Fibroblast of the aortic adventitia (primary cell): Measurements from ENCODE around the gene IL34. TPM values are rescaled to one million over a fixed set of nuclear protein-coding genes. Genes with fewer than 3 reads are reported as not detected.

Source experiments
- DNase-seq: peaks from one replicate; pipeline ENCODE4 v3.0.0-alpha.2; 2010; ENCODE audit warnings: low read depth
- H3K4me3 ChIP-seq: 2 replicates; pipeline ENCODE4 v1.5.1; 2011; ENCODE audit warnings: low read depth, mild to moderate bottlenecking, control low read depth, low read length, moderate library complexity
- total RNA-seq: library from RNA; depleted of rRNA; stranded (reverse); fragments of >200 nt; gene quantifications from 2 replicates; pipeline ENCODE4 v1.2.3, GENCODE V29; 2012; ENCODE audit warnings: low replicate concordance
- TF ChIP-seq, protein P1 (sequence below): IDR thresholded peaks from 2 replicates; pipeline ENCODE4 v1.5.1; 2011; ENCODE audit warnings: mild to moderate bottlenecking, low read length, control low read depth, inconsistent platforms; ENCODE audit not compliant: insufficient read depth

IL34 gene
- total RNA-seq, 1 donor, result 10.9 TPM

DNA sequence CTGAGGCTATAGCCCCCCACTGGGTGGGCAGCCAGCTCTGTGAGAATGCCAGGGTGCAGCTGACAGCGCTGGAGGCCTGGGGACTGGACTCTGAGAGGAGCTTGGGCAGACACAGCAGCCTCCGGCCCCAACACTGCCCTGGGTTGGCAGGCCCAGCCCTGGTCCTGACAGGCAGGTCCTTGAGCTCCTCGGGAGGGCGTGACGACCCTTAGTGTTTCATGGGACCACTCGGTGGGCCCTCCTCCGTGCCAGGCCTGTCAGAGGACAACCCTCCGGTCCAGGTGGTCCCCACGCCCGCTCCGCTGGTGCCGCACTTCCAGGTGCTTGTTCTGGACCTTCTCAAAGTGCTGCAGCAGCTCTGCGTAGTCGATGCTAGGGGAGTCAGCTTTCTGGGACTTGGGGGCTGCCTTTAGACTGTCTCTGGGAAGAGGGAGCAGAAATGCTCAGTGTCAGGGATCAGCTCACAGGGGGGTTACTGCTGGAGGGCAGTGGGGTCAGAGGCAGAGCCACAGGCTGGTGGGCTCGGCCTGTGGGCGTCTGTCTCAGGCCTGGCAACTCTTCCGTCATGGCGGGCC lies 41.4 kb downstream of the IL34 start:
- no peak overlapping the region for H3K4me3 ChIP-seq
- TF ChIP-seq, protein P1, sequence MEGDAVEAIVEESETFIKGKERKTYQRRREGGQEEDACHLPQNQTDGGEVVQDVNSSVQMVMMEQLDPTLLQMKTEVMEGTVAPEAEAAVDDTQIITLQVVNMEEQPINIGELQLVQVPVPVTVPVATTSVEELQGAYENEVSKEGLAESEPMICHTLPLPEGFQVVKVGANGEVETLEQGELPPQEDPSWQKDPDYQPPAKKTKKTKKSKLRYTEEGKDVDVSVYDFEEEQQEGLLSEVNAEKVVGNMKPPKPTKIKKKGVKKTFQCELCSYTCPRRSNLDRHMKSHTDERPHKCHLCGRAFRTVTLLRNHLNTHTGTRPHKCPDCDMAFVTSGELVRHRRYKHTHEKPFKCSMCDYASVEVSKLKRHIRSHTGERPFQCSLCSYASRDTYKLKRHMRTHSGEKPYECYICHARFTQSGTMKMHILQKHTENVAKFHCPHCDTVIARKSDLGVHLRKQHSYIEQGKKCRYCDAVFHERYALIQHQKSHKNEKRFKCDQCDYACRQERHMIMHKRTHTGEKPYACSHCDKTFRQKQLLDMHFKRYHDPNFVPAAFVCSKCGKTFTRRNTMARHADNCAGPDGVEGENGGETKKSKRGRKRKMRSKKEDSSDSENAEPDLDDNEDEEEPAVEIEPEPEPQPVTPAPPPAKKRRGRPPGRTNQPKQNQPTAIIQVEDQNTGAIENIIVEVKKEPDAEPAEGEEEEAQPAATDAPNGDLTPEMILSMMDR, result no peak
- no peak for DNase-seq

GRCh38 chr16:70688246-70688742 lies 41.9 kb downstream of the IL34 start:
- peak; percentile 29 for DNase-seq
- H3K4me3 ChIP-seq, result no peak overlapping the region
- TF ChIP-seq, protein P1, result no peak

GRCh38 chr16:70689035-70689969 lies 42.9 kb downstream of the IL34 start:
- TF ChIP-seq, protein P1, result no peak
- DNase-seq, result no peak
- H3K4me3 ChIP-seq, result no peak overlapping the region

- TF ChIP-seq, protein P1, result no peak
- H3K4me3 ChIP-seq, result no peak overlapping the region
- DNase-seq, result no peak
These were observed 43.9 kb downstream of the IL34 start for GRCh38 chr16:70689970-70690891.

DNA sequence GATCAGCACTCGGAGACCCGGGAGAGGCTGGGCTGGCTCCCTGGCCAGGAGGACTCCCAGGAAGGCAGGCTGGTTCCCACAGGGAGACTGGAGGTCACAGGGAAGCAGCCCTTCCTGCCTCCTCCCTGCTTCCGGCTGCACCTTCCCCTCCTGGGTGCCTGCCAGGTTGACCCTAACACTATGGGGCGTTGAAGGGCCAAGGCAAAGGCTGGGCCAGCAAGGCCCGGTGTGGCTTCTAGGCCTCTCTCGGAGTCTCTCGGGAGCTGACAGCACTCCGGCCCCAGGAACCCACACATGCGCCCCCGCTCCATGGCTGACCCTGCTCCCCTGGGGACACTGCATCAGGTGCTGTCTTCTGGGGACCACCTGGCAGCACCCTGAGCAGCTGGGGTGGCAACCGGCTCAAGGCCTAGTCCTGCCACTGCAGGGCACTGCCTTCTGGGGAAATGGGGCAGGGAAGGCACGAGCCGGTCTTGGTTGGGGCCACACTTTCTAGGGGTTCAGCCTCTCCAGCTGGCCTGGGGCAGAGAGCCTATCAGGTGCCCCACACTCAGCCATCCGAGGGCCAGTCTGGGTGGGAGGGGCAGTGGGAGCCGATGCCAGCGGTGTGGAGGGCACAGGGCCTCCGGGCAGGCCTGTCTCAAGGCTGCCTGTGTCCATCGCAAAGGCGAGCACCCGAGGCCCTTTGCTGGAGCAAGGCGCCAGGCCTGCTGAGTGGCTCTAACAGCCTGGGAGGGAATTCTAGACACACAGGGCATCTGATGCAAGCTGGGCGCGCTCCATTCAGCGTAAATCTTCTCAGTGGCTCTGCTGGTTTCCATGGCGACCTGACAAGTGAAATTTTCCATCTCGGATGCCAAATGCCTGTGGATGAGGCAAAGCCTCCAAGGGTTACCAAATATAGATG lies 45.1 kb downstream of the IL34 start:
- H3K4me3 ChIP-seq, result no peak overlapping the region
- TF ChIP-seq, protein P1, result no peak

More for the DNA sequence above, 45.1 kb downstream of the IL34 start:
- DNase-seq, result peak; percentile 94
